HG03066 (cell line): ENCODE results near the gene PIP4K2B.
A peak's percentile ranks its signal among the peaks of the same experiment; 100 is the strongest.
"Not testable (repeated sequence)": the region's sequence is repeated elsewhere in the genome, so short reads cannot be mapped to it uniquely, and the experiment has no call there.

ENCODE experiments used
- ATAC-seq: cut with Tn5 transposase; IDR thresholded peaks from one replicate; pipeline ENCODE4 v1.9.1; 2021; ENCODE audit warnings: low read depth; ENCODE audit not compliant: unreplicated experiment

The PIP4K2B gene

DNA sequence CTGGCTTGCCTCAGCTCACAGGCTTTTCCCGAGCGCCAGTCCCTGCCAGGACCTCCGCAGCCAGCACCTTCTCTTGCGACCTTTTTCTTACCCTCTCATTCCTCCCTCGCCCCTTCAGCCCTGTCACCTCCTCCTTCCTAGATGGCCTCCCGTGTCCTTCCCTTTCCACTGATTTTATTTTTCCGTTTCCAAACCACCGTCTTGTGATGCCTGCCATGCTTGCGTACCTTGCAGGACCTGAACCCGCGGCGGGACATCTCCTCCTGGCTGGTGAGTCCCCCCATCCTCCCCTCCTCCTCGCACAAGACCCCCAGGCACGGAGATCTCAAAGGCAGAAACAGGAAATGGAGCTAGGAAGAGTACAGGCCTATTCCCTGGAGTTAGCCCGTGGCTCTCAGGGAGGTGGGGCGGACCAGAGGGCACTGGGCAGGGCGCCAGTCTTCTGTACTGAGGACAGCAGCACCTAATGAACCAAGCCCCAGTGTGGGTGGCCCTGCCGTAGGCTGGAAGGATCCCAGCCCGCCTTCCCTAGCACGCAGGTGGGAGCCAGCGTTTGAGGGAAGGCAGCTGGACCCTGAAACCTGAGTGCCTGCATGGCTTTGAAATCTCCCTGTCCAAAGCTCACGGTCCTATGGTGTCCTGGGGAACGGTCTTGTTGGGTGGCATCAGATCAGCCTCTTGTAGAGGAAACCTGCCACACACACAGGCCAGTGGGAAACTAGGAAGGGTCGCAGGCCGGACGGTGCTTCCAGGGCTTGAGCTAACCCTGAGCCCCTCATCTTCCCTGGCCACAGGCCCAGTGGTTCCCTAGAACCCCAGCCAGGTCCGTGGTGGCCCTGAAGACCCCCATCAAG lies 68.6 kb downstream of the PIP4K2B start:
- no peak for ATAC-seq

DNA sequence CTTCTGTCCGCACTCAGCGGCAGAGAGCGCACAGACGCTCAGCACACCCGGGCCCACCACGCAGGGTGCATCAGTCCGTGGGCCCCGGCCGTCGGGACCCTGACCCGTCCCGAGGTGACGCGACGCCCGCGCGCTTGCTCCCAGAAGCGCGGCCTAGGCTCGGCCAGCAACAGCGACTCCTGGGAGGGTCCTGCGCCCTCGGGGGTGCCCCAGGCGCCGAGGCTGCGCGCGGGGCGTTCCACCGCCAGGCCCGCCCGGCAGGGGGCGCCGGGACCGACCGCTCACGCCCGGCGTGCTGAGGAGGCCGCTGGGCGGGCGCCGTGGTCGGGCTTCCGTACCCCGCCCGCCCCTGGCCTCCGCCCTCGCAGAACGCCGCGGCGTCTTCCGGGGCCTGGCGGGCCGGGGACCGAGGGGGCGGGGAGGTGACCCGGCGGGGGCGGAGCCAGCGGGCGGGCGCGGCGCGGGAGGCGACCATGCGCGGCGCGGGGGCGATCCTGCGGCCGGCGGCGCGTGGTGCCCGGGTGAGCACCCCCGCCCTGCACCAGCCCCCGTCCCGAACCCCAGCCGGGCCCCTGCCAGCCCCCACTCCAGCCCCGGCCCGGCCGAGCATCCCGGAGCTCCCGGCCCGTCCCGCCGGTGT lies 69.3 kb downstream of the PIP4K2B start, which contains the start of gene CISD3:
TSS of gene CISD3 (plus strand) at position 456 of the 640 bp plus-strand sequence. CDS start at position 474, 18 bp downstream.
- peak; percentile 74 for ATAC-seq

DNA sequence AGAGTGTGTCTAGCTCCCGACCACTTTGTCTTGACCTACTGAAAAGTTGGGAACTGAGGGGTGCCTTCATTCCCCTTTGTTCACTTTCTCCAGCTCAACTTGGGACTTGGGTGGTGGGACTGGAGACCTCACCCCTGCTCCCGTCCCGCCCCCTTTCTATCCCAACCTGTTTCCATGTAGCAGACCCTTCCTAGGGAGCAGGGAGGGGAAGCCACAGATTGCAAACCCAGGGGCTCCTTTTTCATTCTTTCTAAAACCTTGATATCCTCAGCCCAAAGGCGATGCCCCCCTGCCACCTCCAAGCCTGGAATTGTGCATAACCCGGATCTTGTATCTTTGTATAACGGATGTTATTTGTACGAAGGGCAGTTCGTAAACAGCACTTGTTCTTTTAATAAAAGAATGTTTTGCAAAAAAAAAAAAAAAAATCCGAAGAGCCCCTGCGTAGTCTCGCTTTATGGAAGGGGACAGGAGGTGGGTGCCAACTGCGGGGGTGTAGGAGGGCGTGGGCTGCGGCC lies 69.9 kb downstream of the PIP4K2B start:
- no peak for ATAC-seq

DNA sequence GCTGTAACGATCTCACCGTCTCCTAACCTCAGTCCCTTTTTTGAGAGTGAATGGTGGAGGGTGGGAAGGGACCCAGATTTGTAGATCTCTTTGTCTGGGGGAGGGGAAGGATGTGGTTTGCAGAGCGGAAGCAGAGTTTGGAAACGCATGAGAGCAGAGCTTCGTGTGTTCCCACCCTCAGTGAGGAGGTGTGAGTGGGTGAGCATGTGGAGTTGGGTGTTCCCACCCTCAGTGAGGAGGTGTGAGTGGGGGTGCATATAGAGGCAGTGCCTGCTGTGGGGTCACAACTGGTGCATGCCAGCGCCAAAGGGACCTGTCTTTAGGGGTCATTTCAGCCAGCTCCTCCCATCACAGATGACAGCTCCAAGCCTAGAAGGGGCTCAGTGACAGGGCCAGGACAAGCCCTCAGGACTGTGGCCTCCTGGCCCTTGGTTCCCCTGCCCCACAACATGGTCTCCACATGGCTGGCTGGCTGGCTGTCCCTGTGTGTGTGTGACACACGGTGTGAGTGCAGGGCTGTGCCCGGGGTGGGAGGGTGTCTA lies 71.0 kb downstream of the PIP4K2B start:
- ATAC-seq, result no peak

DNA sequence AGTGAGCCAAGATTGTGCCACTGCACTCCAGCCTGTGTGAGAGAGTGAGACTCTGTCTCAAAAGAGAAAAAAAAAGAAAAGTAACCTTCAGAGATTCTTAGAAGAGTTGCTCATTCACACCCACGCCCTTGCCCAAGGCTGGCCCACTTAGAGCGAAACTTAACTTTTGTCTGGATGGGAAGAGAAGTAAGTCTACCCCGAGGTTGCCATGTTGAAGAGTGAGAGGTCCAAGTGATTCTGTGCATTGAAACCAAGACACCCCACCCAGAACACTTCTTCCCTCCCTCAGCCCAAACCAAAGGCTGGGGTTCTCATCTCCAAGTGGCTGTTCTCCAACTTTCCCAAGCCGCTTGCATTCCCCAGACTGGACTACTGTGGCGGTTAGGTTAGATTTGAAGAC lies 71.6 kb downstream of the PIP4K2B start:
- ATAC-seq, result no peak

DNA sequence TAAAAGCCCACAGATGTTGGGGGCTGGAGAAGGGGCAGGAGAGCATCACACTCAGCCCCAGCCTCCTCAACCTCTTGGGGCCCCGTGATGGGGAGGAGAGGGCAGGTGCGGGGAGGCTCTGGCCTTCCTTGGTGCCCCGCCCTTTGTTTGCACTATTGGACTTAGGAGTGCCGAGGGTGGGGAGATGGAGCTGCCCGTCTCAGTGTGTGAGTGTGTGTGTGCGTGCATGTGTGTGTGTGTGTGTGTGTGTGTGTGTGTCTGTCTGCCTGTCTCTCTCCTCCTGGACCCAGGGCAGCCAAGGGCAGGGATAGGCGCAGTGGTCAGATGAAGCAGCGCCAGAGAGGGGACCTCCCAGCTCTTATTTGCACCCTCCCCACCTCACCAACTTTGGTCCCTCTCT lies 73.2 kb downstream of the PIP4K2B start:
- ATAC-seq, result not testable (repeated sequence)

DNA sequence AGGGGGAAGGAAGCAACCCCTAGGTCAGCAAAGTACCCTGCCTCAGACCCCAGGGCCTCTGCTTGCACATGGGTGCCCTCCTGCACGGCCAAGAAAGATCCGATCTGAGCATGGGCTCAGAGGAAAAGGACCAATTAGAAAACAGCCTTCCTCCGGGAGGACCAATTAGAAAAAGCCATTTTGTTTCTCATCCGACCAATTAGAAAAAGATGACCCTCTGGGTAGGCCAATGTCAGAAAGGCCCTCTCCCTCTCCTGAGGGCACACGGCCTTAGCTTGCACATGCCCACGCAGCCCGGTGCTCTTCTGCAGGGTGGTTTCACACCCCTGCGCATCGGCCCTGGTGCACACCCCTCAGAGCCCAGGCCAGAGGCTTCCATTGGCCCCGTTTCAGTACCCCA lies 74.3 kb downstream of the PIP4K2B start:
- ATAC-seq, result no peak

DNA sequence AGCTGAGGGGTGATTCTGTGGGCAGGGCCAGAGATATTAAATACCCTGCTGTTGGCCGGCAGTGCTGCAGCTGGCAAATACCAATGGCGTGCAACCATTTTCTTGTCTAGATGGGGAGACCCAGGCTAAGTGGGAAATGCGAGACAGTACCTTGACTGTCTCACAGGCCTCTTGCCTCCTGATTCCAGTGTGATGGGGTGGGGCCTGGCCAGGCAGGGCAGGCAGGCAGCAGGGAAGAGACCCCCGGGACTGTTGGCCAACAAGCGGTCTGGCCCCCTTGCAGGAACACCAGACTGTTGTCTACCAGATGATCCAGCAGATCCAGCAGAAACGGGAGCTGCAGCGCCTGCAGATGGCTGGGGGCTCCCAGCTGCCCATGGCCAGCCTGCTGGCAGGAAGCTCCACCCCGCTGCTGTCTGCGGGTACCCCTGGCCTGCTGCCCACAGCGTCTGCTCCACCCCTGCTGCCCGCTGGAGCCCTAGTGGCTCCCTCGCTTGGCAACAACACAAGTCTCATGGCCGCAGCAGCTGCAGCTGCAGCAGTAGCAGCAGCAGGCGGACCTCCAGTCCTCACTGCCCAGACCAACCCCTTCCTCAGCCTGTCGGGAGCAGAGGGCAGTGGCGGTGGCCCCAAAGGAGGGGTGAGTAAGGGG lies 74.9 kb downstream of the PIP4K2B start:
- no peak for ATAC-seq

DNA sequence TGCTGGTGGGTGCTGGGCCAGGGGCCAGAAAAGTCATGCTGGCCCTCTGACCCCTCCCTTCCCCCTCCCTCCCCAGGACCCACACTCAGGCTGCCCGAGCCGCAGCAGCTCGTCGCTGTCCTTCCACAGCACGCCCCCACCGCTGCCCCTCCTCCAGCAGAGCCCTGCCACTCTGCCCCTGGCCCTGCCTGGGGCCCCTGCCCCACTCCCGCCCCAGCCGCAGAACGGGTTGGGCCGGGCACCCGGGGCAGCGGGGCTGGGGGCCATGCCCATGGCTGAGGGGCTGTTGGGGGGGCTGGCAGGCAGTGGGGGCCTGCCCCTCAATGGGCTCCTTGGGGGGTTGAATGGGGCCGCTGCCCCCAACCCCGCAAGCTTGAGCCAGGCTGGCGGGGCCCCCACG lies 77.6 kb downstream of the PIP4K2B start:
- ATAC-seq, result no peak

DNA sequence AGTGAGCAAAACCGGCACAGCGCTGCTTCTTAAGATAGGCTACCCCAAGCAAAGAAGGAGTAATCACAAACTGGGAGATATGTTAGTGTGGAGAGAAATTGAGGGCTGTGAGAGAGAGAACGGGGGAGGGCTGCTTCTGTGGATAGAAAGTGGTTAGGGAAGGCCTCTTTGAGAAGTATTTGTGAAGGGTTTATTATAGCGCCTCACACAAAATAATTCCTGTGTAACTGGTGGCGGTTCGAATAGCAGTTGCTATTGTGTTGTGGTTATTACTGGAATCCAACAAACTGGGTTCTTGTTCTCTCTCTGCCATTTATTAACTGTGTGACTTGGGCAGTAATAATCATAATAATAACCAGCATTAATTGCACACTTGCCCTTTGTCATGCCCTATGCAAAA lies 78.4 kb downstream of the PIP4K2B start:
- ATAC-seq, result no peak

DNA sequence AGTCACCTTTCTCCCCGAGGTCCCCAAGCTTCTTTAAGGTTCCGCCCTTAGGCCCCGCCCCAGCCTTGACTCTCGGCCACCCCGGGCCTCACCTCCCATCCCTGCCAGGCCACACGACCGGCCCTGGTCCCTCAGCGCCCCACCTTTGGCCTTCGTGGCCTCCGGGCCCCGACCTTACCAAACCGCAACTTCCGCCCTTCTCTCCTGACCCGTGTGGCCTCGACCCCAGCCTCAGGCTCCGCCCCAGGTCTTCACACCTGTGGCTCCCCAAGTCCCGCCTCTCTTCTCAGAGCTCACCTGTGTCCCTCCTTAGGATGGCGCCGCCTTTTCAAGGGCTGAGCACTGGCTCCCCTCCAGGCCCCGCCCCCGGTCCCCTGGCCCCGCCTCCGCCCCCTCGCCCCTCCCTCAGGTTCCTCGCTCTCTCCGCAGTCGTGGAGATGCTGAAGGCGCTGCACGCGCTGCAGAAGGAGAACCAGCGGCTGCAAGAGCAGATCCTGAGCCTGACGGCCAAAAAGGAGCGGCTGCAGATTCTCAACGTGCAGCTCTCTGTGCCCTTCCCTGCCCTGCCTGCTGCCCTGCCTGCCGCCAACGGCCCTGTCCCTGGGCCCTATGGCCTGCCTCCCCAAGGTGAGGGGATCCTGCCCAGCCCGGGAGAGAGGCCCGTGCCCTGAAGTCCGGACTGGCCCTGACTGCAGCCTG lies 79.3 kb downstream of the PIP4K2B start:
- no peak for ATAC-seq

DNA sequence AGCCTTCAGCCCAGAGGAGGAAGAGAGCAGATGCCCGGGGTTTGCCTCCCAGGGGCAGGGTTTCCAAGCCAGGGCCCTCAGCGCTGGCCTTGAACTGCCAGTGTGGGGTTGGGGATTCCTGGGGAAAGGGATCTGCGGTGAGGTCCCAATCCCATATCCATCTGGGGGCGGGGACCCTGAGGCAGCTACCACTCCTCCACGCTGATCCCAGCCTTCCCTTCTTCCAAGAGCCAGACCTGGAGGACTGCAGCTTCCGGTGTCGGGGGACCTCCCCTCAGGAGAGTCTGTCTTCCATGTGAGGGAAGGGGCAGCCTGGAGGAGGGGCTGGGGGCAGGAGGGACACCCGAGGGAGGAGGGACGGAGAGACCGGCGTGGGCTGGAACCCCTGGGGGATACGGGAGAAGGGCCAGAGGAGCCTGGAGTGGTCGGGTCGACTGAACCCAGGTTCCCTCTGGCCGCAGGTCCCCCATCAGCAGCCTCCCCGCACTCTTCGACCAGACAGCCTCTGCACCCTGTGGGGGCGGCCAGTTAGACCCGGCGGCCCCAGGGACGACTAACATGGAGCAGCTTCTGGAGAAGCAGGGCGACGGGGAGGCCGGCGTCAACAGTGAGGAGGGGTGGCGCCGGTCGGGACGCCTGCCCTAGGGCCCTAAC lies 79.9 kb downstream of the PIP4K2B start:
- ATAC-seq, result no peak

DNA sequence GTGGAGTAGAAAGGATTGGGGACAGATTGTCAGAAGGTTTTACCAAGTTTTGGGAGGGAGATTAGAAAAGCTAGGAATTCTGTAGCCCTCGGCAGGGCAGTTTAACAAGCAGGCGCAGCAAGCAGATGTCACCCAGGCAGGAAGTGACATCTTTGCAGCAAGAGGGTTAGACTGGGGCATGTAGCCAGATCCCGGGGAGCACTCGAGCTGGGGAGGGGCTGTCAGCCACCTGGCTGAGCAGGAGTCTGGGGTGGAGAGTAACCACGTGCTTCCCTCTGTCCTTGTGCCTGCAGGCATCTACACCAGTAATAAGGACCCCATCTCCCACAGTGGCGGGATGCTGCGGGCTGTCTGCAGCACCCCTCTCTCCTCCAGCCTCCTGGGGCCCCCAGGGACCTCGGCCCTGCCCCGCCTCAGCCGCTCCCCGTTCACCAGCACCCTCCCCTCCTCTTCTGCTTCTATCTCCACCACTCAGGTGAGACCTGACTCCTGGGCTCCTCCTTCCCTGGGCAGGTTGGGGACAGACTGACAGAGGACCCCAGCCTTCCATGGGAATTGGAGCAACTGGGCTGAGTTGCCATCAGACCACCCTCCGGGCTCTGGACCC lies 82.1 kb downstream of the PIP4K2B start:
- no peak for ATAC-seq

DNA sequence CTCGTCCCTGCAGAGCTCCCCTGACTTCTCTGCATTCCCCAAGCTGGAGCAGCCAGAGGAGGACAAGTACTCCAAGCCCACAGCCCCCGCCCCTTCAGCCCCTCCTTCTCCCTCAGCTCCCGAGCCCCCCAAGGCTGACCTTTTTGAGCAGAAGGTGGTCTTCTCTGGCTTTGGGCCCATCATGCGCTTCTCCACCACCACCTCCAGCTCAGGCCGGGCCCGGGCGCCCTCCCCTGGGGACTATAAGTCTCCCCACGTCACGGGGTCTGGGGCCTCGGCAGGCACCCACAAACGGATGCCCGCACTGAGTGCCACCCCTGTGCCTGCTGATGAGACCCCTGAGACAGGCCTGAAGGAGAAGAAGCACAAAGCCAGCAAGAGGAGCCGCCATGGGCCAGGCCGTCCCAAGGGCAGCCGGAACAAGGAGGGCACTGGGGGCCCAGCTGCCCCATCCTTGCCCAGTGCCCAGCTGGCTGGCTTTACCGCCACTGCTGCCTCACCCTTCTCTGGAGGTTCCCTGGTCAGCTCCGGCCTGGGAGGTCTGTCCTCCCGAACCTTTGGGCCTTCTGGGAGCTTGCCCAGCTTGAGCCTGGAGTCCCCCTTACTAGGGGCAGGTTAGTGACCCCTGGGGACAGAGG lies 82.9 kb downstream of the PIP4K2B start:
- no peak for ATAC-seq
